IPS-15b (cell line): ENCODE results near the gene TUBB1.

Experiments
- H3K27me3 ChIP-seq: one replicate; pipeline ENCODE4 v1.6.1; 2013; ENCODE audit warnings: low read length; ENCODE audit not compliant: control insufficient read depth, insufficient read depth
- H3K36me3 ChIP-seq: one replicate; pipeline ENCODE4 v1.6.1; 2013; ENCODE audit warnings: low read length; ENCODE audit not compliant: control insufficient read depth, insufficient read depth
- H3K4me1 ChIP-seq: one replicate; pipeline ENCODE4 v1.6.1; 2013; ENCODE audit warnings: mild to moderate bottlenecking, low read length; ENCODE audit not compliant: control insufficient read depth, insufficient read depth
- H3K4me3 ChIP-seq: one replicate; pipeline ENCODE4 v1.5.1; 2013; ENCODE audit warnings: low read depth, low read length
- H3K9ac ChIP-seq: one replicate; pipeline ENCODE4 v1.6.1; 2013; ENCODE audit warnings: low read depth, mild to moderate bottlenecking, low read length
- H3K9me3 ChIP-seq: one replicate; pipeline ENCODE4 v1.6.1; 2013; ENCODE audit warnings: mild to moderate bottlenecking, low read length; ENCODE audit not compliant: control insufficient read depth, insufficient read depth

TUBB1 gene

DNA sequence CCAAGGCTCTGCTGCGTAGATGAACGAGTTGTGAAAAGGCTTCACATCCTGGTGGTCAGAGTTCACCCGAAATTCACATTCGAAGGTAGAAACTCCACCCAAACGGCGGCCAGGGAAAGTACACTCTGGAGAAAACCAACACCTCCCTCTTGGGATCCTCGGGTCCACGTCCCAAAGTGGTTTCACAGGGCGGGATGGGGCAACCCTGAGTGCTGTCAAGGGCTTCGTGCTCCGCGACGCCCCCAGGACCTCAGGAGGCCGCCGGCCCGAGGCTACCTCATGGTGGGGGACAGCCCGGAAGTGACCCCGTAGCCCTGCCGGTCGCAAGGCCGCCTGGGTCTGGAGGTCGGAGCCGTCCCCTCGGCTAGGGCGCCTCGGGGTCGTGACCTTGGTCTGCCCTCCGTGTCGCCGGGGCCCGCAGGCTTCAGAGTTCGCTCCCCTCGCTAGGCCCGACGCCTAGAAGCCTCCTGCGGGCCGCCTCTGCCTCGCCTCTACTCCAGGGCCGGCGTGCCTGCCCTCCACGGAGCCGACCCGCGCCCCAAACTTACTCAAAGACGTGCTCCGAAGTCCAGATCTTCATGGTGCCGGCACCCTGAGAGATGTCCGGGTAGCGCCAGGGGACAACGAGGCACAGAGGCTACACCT, 23.0 kb downstream of the TUBB1 start, which contains the start of gene PRELID3B:
PRELID3B (minus strand) TSS at position 636 of the 645 bp plus-strand sequence; CDS start at position 580, 56 bp downstream.
- Histone ChIP-seq H3K9me3 (no peaks in the 10 kb centered on the region), H3K4me3 (peak within 1 kb of the TSS; percentile 76), H3K36me3 (peaks cover 5% of the 10 kb centered on the region), H3K9ac (peak within 1 kb of the TSS; percentile 73), H3K4me1 (no peaks in the 10 kb centered on the region), H3K27me3 (peaks cover 9% of the 10 kb centered on the region)

DNA sequence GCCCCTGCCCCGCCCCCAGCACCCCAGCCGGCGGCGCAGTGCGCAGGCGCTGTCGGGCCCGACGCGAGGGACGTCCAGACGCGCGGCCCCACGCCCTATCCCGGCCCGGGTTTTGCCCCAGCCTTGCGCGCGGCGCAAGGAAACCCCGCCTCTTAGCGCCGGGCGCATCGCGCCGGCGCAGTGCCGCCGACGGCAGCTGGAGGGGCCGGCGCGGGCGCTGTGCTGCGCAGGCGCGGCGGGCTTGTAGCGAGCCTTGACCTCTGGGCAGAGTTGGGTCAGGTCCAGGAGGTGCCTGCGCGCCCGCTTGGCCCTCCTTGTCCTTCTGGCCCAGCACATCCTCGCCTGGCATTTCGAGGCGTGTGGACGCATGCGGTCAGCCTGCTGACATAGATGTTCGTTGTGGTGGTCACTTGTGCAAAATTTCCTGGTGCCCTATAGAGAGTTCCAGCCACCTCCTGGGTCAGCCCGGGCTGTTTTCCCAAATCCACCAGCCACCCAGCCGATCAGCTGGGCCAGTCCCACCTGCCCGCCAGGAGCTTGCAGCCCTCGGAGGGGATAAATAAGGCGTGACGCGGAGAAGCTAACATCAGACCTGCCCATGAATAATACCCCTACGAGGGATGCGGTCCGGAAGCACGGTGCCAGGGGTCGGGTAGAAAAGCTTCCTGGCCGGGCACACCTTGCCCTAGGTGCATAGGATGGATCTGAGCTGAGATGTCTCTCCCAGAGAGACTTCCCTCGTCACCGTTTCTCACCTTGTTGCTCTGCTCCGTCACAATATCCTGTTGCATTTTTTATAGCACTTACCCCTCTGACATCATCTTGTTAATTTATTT, 23.8 kb downstream of the TUBB1 start:
- peak overlapping the region; percentile 76 for H3K4me3 ChIP-seq
- H3K9ac ChIP-seq = no peak overlapping the region
- peaks cover 12% of the 10 kb centered on the region for H3K27me3 ChIP-seq
- H3K36me3 ChIP-seq = no peaks in the 10 kb centered on the region
- no peaks in the 10 kb centered on the region for H3K4me1 ChIP-seq
- H3K9me3 ChIP-seq = no peaks in the 10 kb centered on the region

DNA sequence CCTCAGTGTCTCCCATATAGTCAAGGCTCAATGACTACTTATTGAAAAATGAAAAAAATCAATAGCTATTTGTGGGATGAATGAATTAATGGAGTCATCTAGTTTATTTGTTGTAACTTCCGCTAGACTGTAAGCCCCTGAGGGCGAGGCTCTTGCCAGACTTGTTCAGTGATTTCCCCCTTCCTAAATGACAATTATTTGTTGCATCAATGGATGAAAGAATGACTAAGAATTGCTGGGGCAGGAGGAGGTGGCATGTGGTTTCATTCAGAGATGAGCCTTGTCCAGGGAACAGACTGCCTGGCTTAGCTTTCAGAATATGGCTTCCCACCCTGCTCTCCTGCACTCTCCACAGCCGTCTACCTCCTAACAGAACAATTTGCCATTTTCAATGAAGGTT, 24.5 kb downstream of the TUBB1 start:
- Histone ChIP-seq H3K27me3 (peaks cover 12% of the 10 kb centered on the region), H3K4me1 (no peaks in the 10 kb centered on the region), H3K9me3 (no peaks in the 10 kb centered on the region), H3K36me3 (no peaks in the 10 kb centered on the region), H3K4me3 (no peak overlapping the region), H3K9ac (no peak overlapping the region)

DNA sequence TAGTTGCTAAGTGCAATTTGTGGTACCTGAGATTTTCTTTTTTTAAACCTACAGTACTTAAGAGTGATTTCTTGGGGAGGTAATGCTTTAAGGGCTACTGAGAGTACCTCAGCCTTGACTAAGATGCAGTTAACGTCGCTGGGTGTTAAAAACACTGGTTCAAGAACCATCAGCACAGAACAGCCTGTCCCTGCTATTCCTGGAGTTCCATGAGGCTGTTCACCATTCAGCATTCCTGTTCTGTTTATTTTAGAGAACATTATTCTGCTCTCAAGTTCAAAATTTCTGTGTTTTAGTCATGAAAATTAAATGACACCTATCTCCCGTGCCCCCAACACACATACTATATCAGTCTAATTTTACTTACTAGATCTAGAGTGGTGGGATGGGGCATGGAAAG, 25.1 kb downstream of the TUBB1 start:
- no peak overlapping the region for H3K4me3 ChIP-seq
- no peaks in the 10 kb centered on the region for H3K4me1 ChIP-seq
- no peak overlapping the region for H3K9ac ChIP-seq
- no peaks in the 10 kb centered on the region for H3K9me3 ChIP-seq
- no peaks in the 10 kb centered on the region for H3K36me3 ChIP-seq
- peaks cover 12% of the 10 kb centered on the region for H3K27me3 ChIP-seq

DNA sequence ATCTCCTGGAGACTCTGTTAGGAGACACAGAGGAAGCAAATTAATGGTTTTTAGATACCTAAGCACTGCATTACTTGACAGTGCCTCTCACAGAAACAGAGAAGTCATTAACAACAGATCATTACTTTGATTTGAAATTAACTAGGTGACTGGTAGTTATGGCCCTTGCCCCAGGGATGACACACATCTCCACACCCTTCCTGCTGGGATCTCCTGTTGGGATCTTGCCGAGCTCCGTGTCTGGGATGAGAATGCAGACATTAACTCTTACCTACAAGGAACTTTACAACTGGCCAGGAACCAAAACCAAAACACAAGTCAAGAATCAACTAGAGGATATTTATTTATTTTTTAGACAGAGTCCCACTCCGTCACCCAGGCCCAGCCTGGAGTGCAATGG, 25.6 kb downstream of the TUBB1 start:
- H3K9ac ChIP-seq = no peak overlapping the region
- no peaks in the 10 kb centered on the region for H3K4me1 ChIP-seq
- H3K9me3 ChIP-seq = no peaks in the 10 kb centered on the region
- peaks cover 12% of the 10 kb centered on the region for H3K27me3 ChIP-seq
- H3K36me3 ChIP-seq = no peaks in the 10 kb centered on the region
- no peak overlapping the region for H3K4me3 ChIP-seq

DNA sequence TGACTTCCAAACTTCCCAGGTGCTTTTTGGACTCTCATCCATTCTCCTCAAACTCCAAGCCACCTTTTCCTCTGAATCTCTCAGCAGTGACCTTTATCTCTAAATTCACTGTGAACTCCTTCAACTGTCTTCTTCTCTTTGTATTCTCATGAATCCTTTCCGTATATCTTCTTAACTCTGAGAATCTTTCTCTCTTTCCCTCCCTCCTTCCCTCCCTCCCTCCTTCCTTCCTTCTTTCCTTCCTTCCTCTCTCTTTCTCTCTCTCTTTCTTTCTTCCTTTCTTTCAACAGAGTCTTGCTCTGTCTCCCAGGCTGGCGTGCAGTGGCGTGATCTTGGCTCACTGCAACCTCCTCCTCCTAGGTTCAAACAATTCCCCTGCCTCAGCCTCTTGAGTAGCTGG, 27.6 kb downstream of the TUBB1 start:
- H3K4me1 ChIP-seq = no peaks in the 10 kb centered on the region
- H3K27me3 ChIP-seq = peaks cover 12% of the 10 kb centered on the region
- no peaks in the 10 kb centered on the region for H3K36me3 ChIP-seq
- no peak overlapping the region for H3K9ac ChIP-seq
- no peaks in the 10 kb centered on the region for H3K9me3 ChIP-seq
- H3K4me3 ChIP-seq = no peak overlapping the region

DNA sequence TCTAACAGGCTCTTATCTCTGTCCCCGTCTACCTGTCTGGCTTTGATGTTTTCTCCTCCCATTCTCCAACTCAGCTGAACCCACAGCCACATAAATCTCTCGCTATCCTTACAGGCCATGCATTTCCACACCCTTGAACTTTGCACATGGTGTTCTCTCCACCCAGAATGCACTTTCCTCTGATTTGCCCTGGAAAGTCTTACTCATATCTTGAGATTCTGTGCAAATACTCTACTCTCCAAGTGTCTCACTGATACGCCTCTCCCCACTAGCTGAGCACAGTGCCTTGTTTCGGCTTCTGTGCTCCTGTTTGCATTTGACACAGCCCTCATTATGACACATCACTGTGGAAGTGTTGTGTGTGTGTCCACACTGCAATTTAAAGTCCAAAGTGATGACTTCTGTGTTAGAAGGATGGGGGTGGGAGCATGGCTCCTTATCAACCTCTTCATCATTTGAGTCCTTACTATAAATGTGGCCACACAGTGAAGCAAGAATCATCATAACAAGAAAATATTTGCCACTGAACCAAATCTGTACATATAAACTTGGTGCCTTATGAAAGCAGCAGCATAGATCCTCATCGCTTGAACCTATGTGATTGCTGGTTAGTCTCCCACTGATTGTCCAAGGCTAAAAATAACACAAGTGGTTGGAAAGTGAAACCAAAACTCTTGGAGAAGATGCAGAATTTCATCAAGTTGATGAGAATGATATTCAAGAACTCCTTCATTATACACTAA, 28.9 kb downstream of the TUBB1 start:
- Histone ChIP-seq H3K27me3 (peaks cover 12% of the 10 kb centered on the region), H3K4me3 (no peak overlapping the region), H3K9ac (no peak overlapping the region), H3K36me3 (no peaks in the 10 kb centered on the region), H3K4me1 (no peaks in the 10 kb centered on the region), H3K9me3 (no peaks in the 10 kb centered on the region)

DNA sequence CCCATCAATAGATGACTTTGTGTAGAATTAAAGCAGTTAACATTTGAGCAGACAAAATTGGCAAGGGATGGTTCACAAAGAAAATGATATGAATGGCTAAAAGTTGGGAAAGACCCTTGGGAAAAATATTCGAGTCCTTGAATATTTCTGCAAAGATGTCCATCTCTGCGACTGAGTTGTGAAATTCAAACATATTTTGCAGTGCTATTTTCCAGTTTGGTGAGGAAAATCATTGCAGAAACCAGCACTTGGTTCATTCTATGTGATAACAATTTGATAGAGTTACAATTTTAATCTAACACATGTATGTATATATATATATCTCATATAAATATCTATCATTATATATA, 29.4 kb downstream of the TUBB1 start:
- no peaks in the 10 kb centered on the region for H3K9me3 ChIP-seq
- no peaks in the 10 kb centered on the region for H3K4me1 ChIP-seq
- no peaks in the 10 kb centered on the region for H3K36me3 ChIP-seq
- H3K9ac ChIP-seq = no peak overlapping the region
- H3K4me3 ChIP-seq = no peak overlapping the region
- peaks cover 12% of the 10 kb centered on the region for H3K27me3 ChIP-seq

DNA sequence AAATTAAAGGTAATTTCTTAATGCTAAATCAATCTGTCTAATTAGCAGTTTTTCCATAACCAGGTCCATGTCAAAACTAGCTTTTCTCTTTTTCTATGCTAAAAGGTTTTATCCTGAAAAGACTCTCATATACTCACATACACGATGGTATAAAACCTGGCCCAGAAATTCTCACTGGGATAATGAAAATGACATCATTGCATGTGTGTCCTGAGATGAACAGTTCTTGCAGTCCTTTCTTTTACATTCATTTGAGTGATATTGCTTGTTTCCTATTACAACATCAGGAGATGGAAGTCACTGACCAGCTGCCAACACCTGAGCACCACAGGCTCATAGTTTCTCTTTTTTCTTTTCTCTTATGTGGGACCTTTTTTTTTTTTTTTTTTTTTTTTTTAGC, 31.2 kb downstream of the TUBB1 start:
- no peak overlapping the region for H3K4me3 ChIP-seq
- no peaks in the 10 kb centered on the region for H3K4me1 ChIP-seq
- peaks cover 5% of the 10 kb centered on the region for H3K27me3 ChIP-seq
- no peak overlapping the region for H3K9ac ChIP-seq
- no peaks in the 10 kb centered on the region for H3K36me3 ChIP-seq
- no peaks in the 10 kb centered on the region for H3K9me3 ChIP-seq

DNA sequence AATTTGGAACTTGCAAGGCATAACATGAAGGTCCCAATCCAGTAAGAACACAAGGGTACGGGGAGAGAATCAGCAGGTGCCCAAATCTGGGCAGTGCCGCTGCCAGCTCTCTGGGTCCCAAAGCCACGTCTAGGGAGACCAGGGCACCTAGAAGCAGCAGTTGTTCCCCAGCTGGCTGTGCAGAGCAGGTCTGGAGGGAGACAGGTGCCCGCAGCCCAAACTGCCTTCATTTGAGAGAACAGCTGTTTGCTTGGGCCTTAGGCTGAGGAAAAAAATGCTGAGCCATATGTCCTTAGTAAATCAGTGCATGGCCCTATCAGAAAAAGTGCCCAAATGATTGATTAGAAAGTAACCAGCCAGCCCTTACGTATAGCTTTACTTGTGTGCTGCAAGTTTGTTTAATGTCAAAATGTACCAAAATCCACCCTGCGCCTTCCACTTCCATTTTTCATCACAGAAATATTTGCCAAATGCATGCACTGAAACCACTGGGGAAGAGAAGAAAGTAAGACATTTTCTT, 32.5 kb downstream of the TUBB1 start:
- Histone ChIP-seq H3K9ac (no peak overlapping the region), H3K36me3 (no peaks in the 10 kb centered on the region), H3K4me1 (no peaks in the 10 kb centered on the region), H3K27me3 (peaks cover 3% of the 10 kb centered on the region), H3K4me3 (no peak overlapping the region), H3K9me3 (no peaks in the 10 kb centered on the region)

DNA sequence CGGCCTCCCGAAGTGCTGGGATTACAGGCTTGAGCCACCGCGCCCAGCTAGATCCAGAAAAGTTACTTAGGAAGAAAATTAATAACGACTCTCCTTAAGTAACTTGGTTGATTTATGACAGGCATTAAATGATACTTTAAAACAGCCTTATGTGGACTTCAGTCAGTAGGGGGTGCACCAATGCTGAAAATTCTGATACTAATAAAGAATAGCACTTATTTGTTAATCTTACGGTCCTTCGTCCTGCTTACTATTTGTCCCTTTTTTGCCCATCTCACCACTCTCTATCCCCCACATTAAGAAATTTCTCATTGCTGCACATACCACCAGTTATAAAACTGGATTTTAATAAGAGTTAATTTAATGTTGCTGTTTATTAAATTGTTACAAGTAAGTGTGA, 36.1 kb downstream of the TUBB1 start:
- Histone ChIP-seq H3K36me3 (no peaks in the 10 kb centered on the region), H3K4me3 (no peak overlapping the region), H3K9ac (no peak overlapping the region), H3K9me3 (no peaks in the 10 kb centered on the region), H3K27me3 (no peaks in the 10 kb centered on the region), H3K4me1 (no peaks in the 10 kb centered on the region)
